H7 (cell line): Measurements from ENCODE around the gene PRRC2B. TPM values are rescaled to one million over a fixed set of nuclear protein-coding genes. Genes with fewer than 3 reads are reported as not detected.
"Not testable (repeated sequence)": the region's sequence is repeated elsewhere in the genome, so short reads cannot be mapped to it uniquely, and the experiment has no call there.

Experiments
- DNase-seq: peaks from one replicate; pipeline ENCODE4 v3.0.0; 2012
- H3K27me3 ChIP-seq: 2 replicates; pipeline ENCODE4 v1.6.0; 2011; ENCODE audit warnings: mild to moderate bottlenecking, low read length; ENCODE audit not compliant: control insufficient read depth, insufficient read depth
- H3K36me3 ChIP-seq: replicated peaks from 2 replicates; pipeline ENCODE4 v1.5.1; 2011; ENCODE audit warnings: low read length; ENCODE audit not compliant: control insufficient read depth, insufficient read depth
- H3K4me3 ChIP-seq: 2 replicates; pipeline ENCODE4 v1.5.1; 2011; ENCODE audit warnings: low read depth, mild to moderate bottlenecking, control low read depth, low read length, moderate library complexity; ENCODE audit not compliant: insufficient read depth
- total RNA-seq: library from RNA; depleted of rRNA; stranded (reverse); fragments of >200 nt; shearing (Covaris generic); gene quantifications from 2 replicates; pipeline ENCODE4 v1.2.3, GENCODE V29; 2014

The PRRC2B gene
- total RNA-seq, 1 experiment from 2014 or later, result 77.4 TPM

GRCh38 chr9:131448818-131449217 lies 54.9 kb downstream of the PRRC2B start:
- DNase-seq, result no peak
- H3K4me3 ChIP-seq, result no peak overlapping the region
- H3K36me3 ChIP-seq, result peaks cover 39% of the 10 kb centered on the region
- no peaks in the 10 kb centered on the region for H3K27me3 ChIP-seq

- Histone ChIP-seq H3K4me3 (no peak overlapping the region), H3K27me3 (no peaks in the 10 kb centered on the region), H3K36me3 (peaks cover 36% of the 10 kb centered on the region)
- no peak for DNase-seq
Observed at GRCh38 chr9:131449276-131449675, 55.4 kb downstream of the PRRC2B start.

- H3K36me3 ChIP-seq, result peaks cover 28% of the 10 kb centered on the region
- no peak for DNase-seq
- H3K4me3 ChIP-seq, result no peak overlapping the region
- no peaks in the 10 kb centered on the region for H3K27me3 ChIP-seq
Observed at GRCh38 chr9:131454028-131454427, 60.1 kb downstream of the PRRC2B start.

GRCh38 chr9:131455655-131456054 lies 61.8 kb downstream of the PRRC2B start:
- not testable (repeated sequence) for DNase-seq, H3K27me3 ChIP-seq, H3K4me3 ChIP-seq
- H3K36me3 ChIP-seq, result peaks cover 35% of the 10 kb centered on the region

- H3K4me3 ChIP-seq, result no peak overlapping the region
- DNase-seq, result no peak
- H3K27me3 ChIP-seq, result no peaks in the 10 kb centered on the region
- H3K36me3 ChIP-seq, result peaks cover 46% of the 10 kb centered on the region
Observed at GRCh38 chr9:131457746-131458145, 63.9 kb downstream of the PRRC2B start.

- Histone ChIP-seq H3K27me3 (no peaks in the 10 kb centered on the region), H3K36me3 (peaks cover 49% of the 10 kb centered on the region), H3K4me3 (no peak overlapping the region)
- DNase-seq, result no peak
Observed at GRCh38 chr9:131459056-131459455, 65.2 kb downstream of the PRRC2B start.

- peaks cover 56% of the 10 kb centered on the region for H3K36me3 ChIP-seq
- DNase-seq, result no peak
- no peak overlapping the region for H3K4me3 ChIP-seq
- H3K27me3 ChIP-seq, result no peaks in the 10 kb centered on the region
Observed at GRCh38 chr9:131461166-131461565, 67.3 kb downstream of the PRRC2B start.

- Histone ChIP-seq H3K4me3 (no peak overlapping the region), H3K36me3 (peaks cover 62% of the 10 kb centered on the region)
Observed at GRCh38 chr9:131464354-131465000, 70.6 kb downstream of the PRRC2B start.

GRCh38 chr9:131465401-131465800 lies 71.5 kb downstream of the PRRC2B start:
- H3K27me3 ChIP-seq, result no peaks in the 10 kb centered on the region
- DNase-seq, result no peak
- H3K4me3 ChIP-seq, result no peak overlapping the region
- H3K36me3 ChIP-seq, result peaks cover 66% of the 10 kb centered on the region

More at GRCh38 chr9:131464354-131465000, 70.6 kb downstream of the PRRC2B start:
- no peaks in the 10 kb centered on the region for H3K27me3 ChIP-seq
- no peak for DNase-seq

GRCh38 chr9:131467214-131467935 lies 73.5 kb downstream of the PRRC2B start:
- DNase-seq, result no peak
- no peak overlapping the region for H3K4me3 ChIP-seq
- H3K27me3 ChIP-seq, result no peaks in the 10 kb centered on the region
- peaks cover 61% of the 10 kb centered on the region for H3K36me3 ChIP-seq

GRCh38 chr9:131468031-131468430 lies 74.1 kb downstream of the PRRC2B start:
- peaks cover 62% of the 10 kb centered on the region for H3K36me3 ChIP-seq
- H3K4me3 ChIP-seq, result no peak overlapping the region
- no peak for DNase-seq
- no peaks in the 10 kb centered on the region for H3K27me3 ChIP-seq

GRCh38 chr9:131469356-131469755 lies 75.5 kb downstream of the PRRC2B start:
- H3K36me3 ChIP-seq, result peaks cover 70% of the 10 kb centered on the region
- DNase-seq, result no peak
- no peaks in the 10 kb centered on the region for H3K27me3 ChIP-seq
- H3K4me3 ChIP-seq, result no peak overlapping the region

GRCh38 chr9:131469951-131470350 lies 76.1 kb downstream of the PRRC2B start:
- Histone ChIP-seq H3K27me3 (no peaks in the 10 kb centered on the region), H3K4me3 (no peak overlapping the region), H3K36me3 (peaks cover 69% of the 10 kb centered on the region)
- no peak for DNase-seq

GRCh38 chr9:131470581-131470991 lies 76.7 kb downstream of the PRRC2B start:
- H3K36me3 ChIP-seq, result peaks cover 66% of the 10 kb centered on the region

GRCh38 chr9:131472085-131472484 lies 78.2 kb downstream of the PRRC2B start:
- not testable (repeated sequence) for DNase-seq, H3K27me3 ChIP-seq, H3K4me3 ChIP-seq
- H3K36me3 ChIP-seq, result peaks cover 71% of the 10 kb centered on the region

More at GRCh38 chr9:131470581-131470991, 76.7 kb downstream of the PRRC2B start:
- H3K4me3 ChIP-seq, result no peak overlapping the region
- no peak for DNase-seq
- H3K27me3 ChIP-seq, result no peaks in the 10 kb centered on the region
